Neural cell (in vitro differentiated cells): ENCODE results near the gene GLE1. TPM values are rescaled to one million over a fixed set of nuclear protein-coding genes. Genes with fewer than 3 reads are reported as not detected.

ENCODE experiments used
- H2AFZ ChIP-seq: fragments of 200-600, 300-800 bp; sonication (generic), shearing (Covaris generic); 2 replicates; pipeline ENCODE4 v1.6.0; 2014; ENCODE audit warnings: low read depth, mild to moderate bottlenecking, antibody characterized with exemption, low read length, moderate library complexity
- H3F3A ChIP-seq: fragments of 200-600 bp; shearing (Covaris generic); 2 replicates; pipeline ENCODE4 v1.6.1; 2016; ENCODE audit warnings: mild to moderate bottlenecking, moderate library complexity, mixed read lengths, antibody characterized with exemption, low read length; ENCODE audit not compliant: insufficient read depth, poor library complexity, severe bottlenecking
- H3K27ac ChIP-seq: fragments of 200-600, 300-800 bp; sonication (generic), shearing (Covaris generic); 2 replicates; pipeline ENCODE4 v1.5.1; 2014; ENCODE audit warnings: mild to moderate bottlenecking, low read length, moderate library complexity
- H3K27me3 ChIP-seq: fragments of 300-800, 200-600 bp; sonication (generic), shearing (Covaris generic); 2 replicates; pipeline ENCODE4 v1.6.0; 2014; ENCODE audit warnings: mild to moderate bottlenecking, low read depth, low read length, moderate library complexity; ENCODE audit not compliant: insufficient read depth
- H3K36me3 ChIP-seq: fragments of 300-800, 200-600 bp; sonication (generic), shearing (Covaris generic); 2 replicates; pipeline ENCODE4 v1.5.1; 2014; ENCODE audit warnings: mild to moderate bottlenecking, antibody characterized with exemption, low read length, moderate library complexity; ENCODE audit not compliant: insufficient read depth
- H3K4me2 ChIP-seq: fragments of 300-800, 200-600 bp; sonication (generic), shearing (Covaris generic); 2 replicates; pipeline ENCODE4 v1.6.0; 2014; ENCODE audit warnings: mild to moderate bottlenecking, low read length
- H3K4me3 ChIP-seq: fragments of 300-800, 200-600 bp; sonication (generic), shearing (Covaris generic); 2 replicates; pipeline ENCODE4 v1.5.1; 2014; ENCODE audit warnings: mild to moderate bottlenecking, low read length, moderate library complexity
- H3K79me2 ChIP-seq: fragments of 200-600 bp; shearing (Covaris generic); replicated peaks from 2 replicates; pipeline ENCODE4 v1.6.0; 2014; ENCODE audit warnings: mild to moderate bottlenecking, low read length, moderate library complexity; ENCODE audit not compliant: insufficient read depth
- H3K9ac ChIP-seq: fragments of 300-800, 200-600 bp; sonication (generic), shearing (Covaris generic); 2 replicates; pipeline ENCODE4 v1.6.1; 2016; ENCODE audit warnings: mild to moderate bottlenecking, low read length, mixed read lengths
- H3K9me2 ChIP-seq: fragments of 200-600 bp; shearing (Covaris generic); 2 replicates; pipeline ENCODE4 v1.6.1; 2016; ENCODE audit warnings: mild to moderate bottlenecking, low read length, mixed read lengths; ENCODE audit not compliant: insufficient read depth
- H3K9me3 ChIP-seq: fragments of 200-600, 300-800 bp; sonication (generic), shearing (Covaris generic); 2 replicates; pipeline ENCODE4 v1.6.1; 2016; ENCODE audit warnings: mild to moderate bottlenecking, mixed run types, low read length, moderate library complexity, mixed read lengths
- H4K20me1 ChIP-seq: fragments of 200-600 bp; shearing (Covaris generic); 2 replicates; pipeline ENCODE4 v1.6.1; 2016; ENCODE audit warnings: mild to moderate bottlenecking, mixed run types; ENCODE audit not compliant: insufficient read depth
- CTCF ChIP-seq: fragments of 450-650 bp; IDR thresholded peaks from 2 replicates; pipeline ENCODE4 v1.5.1; 2014; ENCODE audit warnings: antibody characterized with exemption, mild to moderate bottlenecking, moderate library complexity; ENCODE audit not compliant: poor library complexity, severe bottlenecking
- EP300 ChIP-seq: fragments of 450-650 bp; conservative IDR thresholded peaks from 2 replicates; pipeline ENCODE4 v1.6.1; 2014; ENCODE audit warnings: antibody characterized with exemption, mild to moderate bottlenecking, moderate library complexity; ENCODE audit not compliant: poor library complexity, severe bottlenecking
- EZH2 ChIP-seq: fragments of 200-600, 300-800 bp; shearing (Covaris generic), sonication (generic); IDR thresholded peaks from 2 replicates; pipeline ENCODE4 v1.6.1; 2014; ENCODE audit warnings: antibody characterized with exemption, low read length, borderline replicate concordance, mild to moderate bottlenecking; ENCODE audit not compliant: insufficient read depth, poor library complexity, severe bottlenecking
- MXI1 ChIP-seq: fragments of 450-650 bp; conservative IDR thresholded peaks from 2 replicates; pipeline ENCODE4 v1.6.1; 2014; ENCODE audit warnings: antibody characterized with exemption, mild to moderate bottlenecking; ENCODE audit not compliant: poor library complexity, severe bottlenecking
- RAD21 ChIP-seq: fragments of 450-650 bp; conservative IDR thresholded peaks from 2 replicates; pipeline ENCODE4 v1.6.1; 2014; ENCODE audit warnings: antibody characterized with exemption, mild to moderate bottlenecking, moderate library complexity
- REST ChIP-seq: IDR thresholded peaks from 2 replicates; pipeline ENCODE4 v1.6.1; 2012; ENCODE audit warnings: borderline replicate concordance
- TAF1 ChIP-seq: IDR thresholded peaks from 2 replicates; pipeline ENCODE4 v1.6.1; 2012; ENCODE audit warnings: low read depth
- polyA plus RNA-seq: library from polyadenylated mRNA; depleted of rRNA; stranded (reverse); fragments of >200 nt; gene quantifications from 2 replicates; pipeline ENCODE4 v1.2.3, GENCODE V29; 2014

GLE1 gene
- polyA plus RNA-seq, 1 donor from 2014 or later = 29.6 TPM

GRCh38 chr9:128558431-128559310 is 54.2 kb downstream of the GLE1 start:
- H3K9me3 ChIP-seq = no peaks in the 10 kb centered on the region
- peaks cover 18% of the 10 kb centered on the region for H4K20me1 ChIP-seq
- no peaks in the 10 kb centered on the region for H3K36me3 ChIP-seq
- H3K9me2 ChIP-seq = no peaks in the 10 kb centered on the region
- no peak overlapping the region for H3K4me2 ChIP-seq
- peaks cover 3% of the 10 kb centered on the region for H3F3A ChIP-seq
- peak overlapping the region; percentile 33 for H3K4me3 ChIP-seq
- no peak overlapping the region for H2AFZ ChIP-seq
- peak overlapping the region; percentile 39 for H3K9ac ChIP-seq
- peak overlapping the region; percentile 51 for H3K27ac ChIP-seq
- H3K27me3 ChIP-seq = no peaks in the 10 kb centered on the region
- TF ChIP-seq REST (peak; percentile 29), EP300 (no peak), CTCF (no peak), EZH2 (no peak), MXI1 (peak; percentile 19), RAD21 (no peak)
- peaks cover 73% of the 10 kb centered on the region for H3K79me2 ChIP-seq

- Histone ChIP-seq H3K4me2 (no peak overlapping the region), H2AFZ (no peak overlapping the region), H3K9ac (no peak overlapping the region), H3F3A (peaks cover 4% of the 10 kb centered on the region), H4K20me1 (peaks cover 7% of the 10 kb centered on the region), H3K27me3 (no peaks in the 10 kb centered on the region), H3K9me2 (no peaks in the 10 kb centered on the region), H3K9me3 (no peaks in the 10 kb centered on the region), H3K36me3 (peaks cover 16% of the 10 kb centered on the region), H3K4me3 (no peak overlapping the region), H3K27ac (no peak overlapping the region), H3K79me2 (peaks cover 21% of the 10 kb centered on the region)
- TF ChIP-seq CTCF = no peak
- no peak for TF ChIP-seq RAD21
- TF ChIP-seq EZH2 = no peak
- no peak for TF ChIP-seq TAF1
Observed at GRCh38 chr9:128565578-128565977, 61.1 kb downstream of the GLE1 start.
